PC-9 (cell line): ENCODE data around the gene GH2. TPM values are rescaled to one million over a fixed set of nuclear protein-coding genes. Genes with fewer than 3 reads are reported as not detected.
"Not testable (repeated sequence)": the region's sequence is repeated elsewhere in the genome, so short reads cannot be mapped to it uniquely, and the experiment has no call there.

Experiments
- BruUV-seq: library from RNA; stranded (reverse); fragments of 400-500 nt; replicated peaks from 2 replicates; lab custom pipeline; 2021; lab: Mats Ljungman, UMichigan
- CTCF ChIA-PET: fragments of 300-600 bp; sonication (Branson Sonifier 250); formaldehyde crosslinking; loops from one replicate; lab custom pipeline; 2022; ENCODE audit warnings: antibody characterized with exemption; lab: Charles Lee
- POLR2A ChIA-PET: fragments of 300-600 bp; sonication (Branson Sonifier 250); formaldehyde crosslinking; loops from one replicate; lab custom pipeline; 2022; ENCODE audit warnings: antibody characterized with exemption; ENCODE audit not compliant: unreplicated experiment; lab: Charles Lee
- DNase-seq, 2 experiments: peaks; one replicate each; pipeline versions ENCODE4 v3.0.0 to v3.0.0-alpha.2; 2015 to 2022; ENCODE audit warnings: mixed read lengths in 1 of 2
- H2AFZ ChIP-seq: fragments of 200-600 bp; sonication (generic); 2 replicates; pipeline ENCODE4 v1.8.1; 2017; ENCODE audit warnings: antibody characterized with exemption
- H3F3A ChIP-seq: fragments of 200-600 bp; sonication (generic); 2 replicates; pipeline ENCODE4 v1.8.1; 2017; ENCODE audit warnings: antibody characterized with exemption, mild to moderate bottlenecking, low read depth; ENCODE audit not compliant: insufficient read depth
- H3K27ac ChIP-seq: fragments of 200-600 bp; sonication (generic); 2 replicates; pipeline ENCODE4 v1.6.1; 2016; ENCODE audit warnings: mixed run types
- H3K27me3 ChIP-seq: fragments of 200-600 bp; sonication (generic); 2 replicates; pipeline ENCODE4 v1.6.1; 2016; ENCODE audit warnings: low read depth, mixed run types; ENCODE audit not compliant: insufficient read depth
- H3K36me3 ChIP-seq: fragments of 200-600 bp; sonication (generic); 2 replicates; pipeline ENCODE4 v1.6.1; 2016; ENCODE audit warnings: low read depth, mixed run types
- H3K4me1 ChIP-seq: fragments of 200-600 bp; sonication (generic); replicated peaks from 2 replicates; pipeline ENCODE4 v1.6.1; 2016; ENCODE audit warnings: mixed run types; ENCODE audit not compliant: insufficient read depth
- H3K4me2 ChIP-seq: fragments of 200-600 bp; sonication (generic); 2 replicates; pipeline ENCODE4 v1.6.1; 2017; ENCODE audit warnings: mixed run types
- H3K4me3 ChIP-seq: fragments of 200-600 bp; sonication (generic); 2 replicates; pipeline ENCODE4 v1.6.1; 2016; ENCODE audit warnings: mixed run types
- H3K79me2 ChIP-seq: fragments of 200-600 bp; sonication (generic); 2 replicates; pipeline ENCODE4 v1.6.1; 2017; ENCODE audit warnings: low read depth, mixed run types
- H3K9me2 ChIP-seq: fragments of 200-600 bp; sonication (generic); 2 replicates; pipeline ENCODE4 v1.8.1; 2017; ENCODE audit warnings: mild to moderate bottlenecking; ENCODE audit not compliant: insufficient read depth
- H3K9me3 ChIP-seq: fragments of 200-600 bp; sonication (generic); 2 replicates; pipeline ENCODE4 v1.8.1; 2016; ENCODE audit warnings: low read depth; ENCODE audit not compliant: insufficient read depth
- H4K20me1 ChIP-seq: fragments of 200-600 bp; sonication (generic); 2 replicates; pipeline ENCODE4 v1.8.1; 2017; ENCODE audit not compliant: insufficient read depth
- CTCF ChIP-seq: fragments of 200-600 bp; sonication (generic); conservative IDR thresholded peaks from 2 replicates; pipeline ENCODE4 v1.6.1; 2017; ENCODE audit warnings: mixed run types, antibody characterized with exemption, mild to moderate bottlenecking, moderate library complexity
- EZH2 ChIP-seq: fragments of 200-600 bp; sonication (generic); IDR thresholded peaks from 2 replicates; pipeline ENCODE4 v1.8.0; 2017; ENCODE audit warnings: antibody characterized with exemption, low read depth
- intact Hi-C: fragments of 100-400 bp; cut with micrococcal nuclease; formaldehyde crosslinking; loops from one replicate; pipeline ENCODE4 v1.10.0; 2022; ENCODE audit not compliant: unreplicated experiment
- total RNA-seq: library from RNA; stranded (reverse); gene quantifications from 2 replicates; pipeline ENCODE4 v1.2.3, GENCODE V29; 2021

The GH2 gene
- total RNA-seq, 1 experiment from 2014 or later, result not detected

- H3K79me2 ChIP-seq, BruUV-seq, H3K9me2 ChIP-seq, H3K4me3 ChIP-seq, CTCF ChIA-PET, H4K20me1 ChIP-seq, POLR2A ChIA-PET, H3K27me3 ChIP-seq, H2AFZ ChIP-seq, H3K27ac ChIP-seq, H3K9me3 ChIP-seq, intact Hi-C loops, H3F3A ChIP-seq, H3K4me2 ChIP-seq, DNase-seq, H3K36me3 ChIP-seq, H3K4me1 ChIP-seq: not testable (repeated sequence)
Measured at GRCh38 chr17:63870292-63870665, 11.5 kb downstream of the GH2 start.

GRCh38 chr17:63869491-63870291, 12.1 kb downstream of the GH2 start:
- H2AFZ ChIP-seq, H3K9me2 ChIP-seq, H3F3A ChIP-seq, BruUV-seq, intact Hi-C loops, H3K4me1 ChIP-seq, H3K4me3 ChIP-seq, H3K4me2 ChIP-seq, H3K9me3 ChIP-seq, H3K36me3 ChIP-seq, H3K27me3 ChIP-seq, H4K20me1 ChIP-seq, H3K27ac ChIP-seq, H3K79me2 ChIP-seq: not testable (repeated sequence)
- POLR2A ChIA-PET, result interaction anchor here (0.6 kb wide), 1 partner anchor 671 kb away, joined by 4 read pairs; no protein-coding TSS in a partner anchor
- DNase-seq, result peak; percentile 30 to 75
- CTCF ChIA-PET, result interaction anchor here (0.6 to 0.7 kb wide), 3 partner anchors 18 to 169 kb away, joined by 3 read pairs; no protein-coding TSS in a partner anchor

- H3K9me2 ChIP-seq, H3F3A ChIP-seq, H3K4me1 ChIP-seq, H3K27me3 ChIP-seq, CTCF ChIA-PET, H3K27ac ChIP-seq, intact Hi-C loops, H3K79me2 ChIP-seq, H3K36me3 ChIP-seq, BruUV-seq, H3K9me3 ChIP-seq, H3K4me2 ChIP-seq, H4K20me1 ChIP-seq, POLR2A ChIA-PET, H3K4me3 ChIP-seq, DNase-seq, H2AFZ ChIP-seq: not testable (repeated sequence)
Measured at GRCh38 chr17:63866625-63867024, 15.1 kb downstream of the GH2 start.

- DNase-seq, result no peak
- ChIA-PET CTCF (no interaction called here), POLR2A (no interaction called here)
- Histone ChIP-seq H3K4me3 (no peak overlapping the region), H2AFZ (no peak overlapping the region), H3K79me2 (no peaks in the 10 kb centered on the region), H3K27me3 (peaks cover 10% of the 10 kb centered on the region), H3K9me2 (no peaks in the 10 kb centered on the region), H3K4me2 (no peak overlapping the region), H3K27ac (no peak overlapping the region), H4K20me1 (no peaks in the 10 kb centered on the region), H3F3A (no peaks in the 10 kb centered on the region), H3K4me1 (no peaks in the 10 kb centered on the region), H3K9me3 (no peaks in the 10 kb centered on the region), H3K36me3 (no peaks in the 10 kb centered on the region)
- intact Hi-C loops, result no loop called here
- TF ChIP-seq CTCF, result no peak
- no peak for TF ChIP-seq EZH2
- BruUV-seq, result no TSS peak
Measured at GRCh38 chr17:63859257-63859656, 22.5 kb downstream of the GH2 start.

GRCh38 chr17:63856425-63856824, 25.3 kb downstream of the GH2 start:
- H3K4me3 ChIP-seq, DNase-seq, POLR2A ChIA-PET, BruUV-seq, H3K27ac ChIP-seq, H4K20me1 ChIP-seq, H3K36me3 ChIP-seq, H3K4me1 ChIP-seq, CTCF ChIA-PET, intact Hi-C loops, H3K9me3 ChIP-seq, H3F3A ChIP-seq, H3K9me2 ChIP-seq, H3K79me2 ChIP-seq, H2AFZ ChIP-seq, H3K4me2 ChIP-seq: not testable (repeated sequence)
- peaks cover 10% of the 10 kb centered on the region for H3K27me3 ChIP-seq
